Measurements from ENCODE around the gene AKT1. TPM values are rescaled to one million over a fixed set of nuclear protein-coding genes. Genes with fewer than 3 reads are reported as not detected.

Gene AKT1
- total RNA-seq, 4 donors from 2014 or later, result 66.6 to 93.7 (median 71.3) TPM

DNA sequence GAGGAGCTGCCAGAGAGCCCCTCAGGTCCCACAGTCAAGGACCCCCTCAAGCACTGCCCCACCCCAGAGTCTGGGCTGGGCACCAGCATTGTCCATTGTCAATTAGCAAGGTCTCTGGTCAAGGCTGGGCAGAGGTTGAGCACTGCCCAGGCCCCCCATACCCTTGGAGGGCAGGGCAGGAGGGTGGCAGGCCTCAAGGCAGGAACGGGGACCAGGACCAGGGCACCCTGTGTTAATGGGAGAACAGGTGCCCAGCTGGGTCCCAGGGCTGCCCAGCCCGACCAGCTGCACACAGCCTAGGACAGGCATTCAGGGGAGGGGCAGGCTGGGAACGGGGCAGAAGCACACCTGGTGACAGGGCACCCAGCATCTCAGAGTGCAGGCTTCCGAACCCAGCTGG is 24.2 kb downstream of the AKT1 start:
- Histone ChIP-seq H3K36me3 (peaks cover 12 to 69% (median 15%) of the 10 kb centered on the region in 3 donors), H3K27me3 (no peaks in the 10 kb centered on the region), H3K27ac (no peak overlapping the region), H3K4me1 (peaks cover 0 to 40% (median 7%) of the 10 kb centered on the region in 3 donors), H3K4me3 (no peak overlapping the region), H3K9me3 (no peaks in the 10 kb centered on the region)
- WGBS, 2 donors, result 90 to 100% methylated on average over 1 to 2 of the region's 4 CpGs
- no peak for DNase-seq
- no peak for TF ChIP-seq POLR2A (IDR thresholded peaks at IDR 0.05)
- TF ChIP-seq, protein P1, sequence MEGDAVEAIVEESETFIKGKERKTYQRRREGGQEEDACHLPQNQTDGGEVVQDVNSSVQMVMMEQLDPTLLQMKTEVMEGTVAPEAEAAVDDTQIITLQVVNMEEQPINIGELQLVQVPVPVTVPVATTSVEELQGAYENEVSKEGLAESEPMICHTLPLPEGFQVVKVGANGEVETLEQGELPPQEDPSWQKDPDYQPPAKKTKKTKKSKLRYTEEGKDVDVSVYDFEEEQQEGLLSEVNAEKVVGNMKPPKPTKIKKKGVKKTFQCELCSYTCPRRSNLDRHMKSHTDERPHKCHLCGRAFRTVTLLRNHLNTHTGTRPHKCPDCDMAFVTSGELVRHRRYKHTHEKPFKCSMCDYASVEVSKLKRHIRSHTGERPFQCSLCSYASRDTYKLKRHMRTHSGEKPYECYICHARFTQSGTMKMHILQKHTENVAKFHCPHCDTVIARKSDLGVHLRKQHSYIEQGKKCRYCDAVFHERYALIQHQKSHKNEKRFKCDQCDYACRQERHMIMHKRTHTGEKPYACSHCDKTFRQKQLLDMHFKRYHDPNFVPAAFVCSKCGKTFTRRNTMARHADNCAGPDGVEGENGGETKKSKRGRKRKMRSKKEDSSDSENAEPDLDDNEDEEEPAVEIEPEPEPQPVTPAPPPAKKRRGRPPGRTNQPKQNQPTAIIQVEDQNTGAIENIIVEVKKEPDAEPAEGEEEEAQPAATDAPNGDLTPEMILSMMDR (IDR thresholded peaks at IDR 0.05), result no peak
- intact Hi-C loops (cut with DNase I), result no loop called here

DNA sequence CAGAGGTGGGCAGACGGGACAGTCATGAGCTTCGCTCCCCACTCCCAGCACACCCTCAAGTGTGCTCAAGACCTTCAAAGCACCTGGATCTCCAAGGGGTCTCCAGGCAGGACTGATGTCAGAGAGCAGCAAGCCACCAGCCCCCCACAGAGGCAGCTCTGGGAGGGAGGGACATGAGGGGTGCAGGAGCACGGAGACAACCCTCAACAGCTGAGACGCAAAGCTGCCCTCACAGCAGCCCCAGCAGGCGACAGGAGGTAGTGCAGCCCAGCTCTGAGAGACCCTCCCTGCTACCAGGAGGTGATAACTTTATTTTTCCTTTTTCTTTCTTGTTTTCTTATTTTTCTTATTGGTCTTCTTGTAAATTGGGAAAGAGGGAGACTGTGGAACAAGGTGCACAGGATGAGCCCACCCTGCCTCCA is 24.7 kb downstream of the AKT1 start:
- no peak for DNase-seq
- Histone ChIP-seq H3K27ac (no peak overlapping the region), H3K36me3 (peaks cover 11 to 64% (median 14%) of the 10 kb centered on the region in 3 donors), H3K4me3 (no peak overlapping the region), H3K4me1 (peaks cover 0 to 40% (median 7%) of the 10 kb centered on the region in 3 donors), H3K9me3 (no peaks in the 10 kb centered on the region), H3K27me3 (no peaks in the 10 kb centered on the region)
- TF ChIP-seq POLR2A (IDR thresholded peaks at IDR 0.05), result no peak
- TF ChIP-seq, protein P1 (IDR thresholded peaks at IDR 0.05), result peak in 4 of 6 experiments; percentile 27 to 57 (median 36)
- WGBS, 2 donors, result 81 to 100% methylated on average over 3 to 4 of the region's 5 CpGs
- intact Hi-C loops (cut with DNase I), result no loop called here

DNA sequence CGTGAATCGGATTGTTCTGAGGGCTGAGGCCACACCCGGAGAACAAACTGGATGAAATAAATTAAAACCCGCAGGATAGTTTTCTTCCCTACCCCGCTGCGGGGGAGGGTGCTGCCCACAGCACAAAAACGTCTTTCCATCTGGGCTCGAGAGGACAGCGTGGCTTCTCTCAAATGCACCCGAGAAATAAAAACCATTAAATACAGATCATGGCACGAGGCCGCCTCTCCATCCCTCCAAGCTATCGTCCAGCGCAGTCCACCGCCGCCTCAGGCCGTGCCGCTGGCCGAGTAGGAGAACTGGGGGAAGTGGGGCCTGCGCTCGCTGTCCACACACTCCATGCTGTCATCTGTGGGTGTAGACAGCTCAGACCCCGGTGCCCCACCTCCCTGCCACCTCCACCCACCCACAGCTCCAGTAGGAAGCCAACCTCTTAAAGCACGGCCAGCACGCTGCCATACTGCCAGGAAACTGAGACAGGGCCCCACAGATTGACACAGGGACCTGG is 25.4 kb downstream of the AKT1 start:
- TF ChIP-seq, protein P1 (IDR thresholded peaks at IDR 0.05), result no peak
- TF ChIP-seq POLR2A (IDR thresholded peaks at IDR 0.05), result no peak
- Histone ChIP-seq H3K27me3 (no peaks in the 10 kb centered on the region), H3K36me3 (peaks cover 11 to 56% (median 14%) of the 10 kb centered on the region in 3 donors), H3K4me1 (peaks cover 0 to 33% (median 7%) of the 10 kb centered on the region in 3 donors), H3K4me3 (no peak overlapping the region), H3K27ac (no peak overlapping the region), H3K9me3 (no peaks in the 10 kb centered on the region)
- 75 to 84% methylated on average over 13 to 18 of the region's 24 CpGs for WGBS, 2 donors
- intact Hi-C loops (cut with DNase I), result no loop called here
- no peak for DNase-seq

DNA sequence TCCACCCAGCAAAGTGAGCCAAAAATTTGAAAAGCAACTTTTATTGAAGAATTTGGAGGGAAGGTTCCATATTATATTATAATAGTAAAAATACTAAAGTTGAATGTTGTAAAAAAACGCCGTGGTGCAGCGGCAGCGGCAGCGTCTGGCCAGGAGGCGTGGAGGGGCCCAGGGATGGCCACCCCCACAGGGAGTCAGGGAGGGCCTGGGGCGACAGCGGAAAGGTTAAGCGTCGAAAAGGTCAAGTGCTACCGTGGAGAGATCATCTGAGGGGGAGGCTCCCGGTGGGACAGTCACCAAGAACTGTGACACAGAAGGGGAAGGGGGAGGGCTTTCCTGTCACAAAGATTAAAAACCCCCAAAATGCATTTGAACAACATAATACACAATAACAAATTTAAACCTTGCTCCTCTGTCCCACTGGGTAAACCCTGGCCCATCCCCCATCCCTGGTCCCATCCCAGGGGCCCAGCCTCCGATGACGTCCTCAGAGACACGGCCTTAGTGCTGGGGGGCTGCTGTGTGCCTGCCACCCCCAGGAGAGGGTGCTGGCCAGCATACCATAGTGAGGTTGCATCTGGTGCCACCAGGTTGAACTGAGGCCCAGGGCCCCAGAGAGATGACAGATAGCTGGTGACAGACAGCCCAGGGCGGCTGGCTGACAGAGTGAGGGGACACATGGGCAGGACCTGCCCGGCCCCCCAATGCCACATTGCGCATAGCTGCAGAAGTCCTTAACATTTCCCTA is 26.1 kb downstream of the AKT1 start:
- Histone ChIP-seq H3K4me1 (peaks cover 0 to 27% (median 7%) of the 10 kb centered on the region in 3 donors), H3K27ac (no peak overlapping the region), H3K36me3 (peaks cover 11 to 50% (median 14%) of the 10 kb centered on the region in 3 donors), H3K27me3 (no peaks in the 10 kb centered on the region), H3K4me3 (no peak overlapping the region), H3K9me3 (no peaks in the 10 kb centered on the region)
- DNase-seq, result no peak
- TF ChIP-seq POLR2A (IDR thresholded peaks at IDR 0.05), result no peak
- TF ChIP-seq, protein P1 (IDR thresholded peaks at IDR 0.05), result no peak
- intact Hi-C loops (cut with DNase I), result loop anchor here (5.0 kb wide), 1 partner anchor 58 kb away; no protein-coding TSS in a partner anchor
- WGBS, 2 donors, result 71 to 84% methylated on average over 14 to 18 of the region's 18 CpGs
